Vagina (tissue), 2 donors: ENCODE data around the gene ARSD.
"Not testable (repeated sequence)": the region's sequence is repeated elsewhere in the genome, so short reads cannot be mapped to it uniquely, and the experiment has no call there.

Experiments used
- CTCF ChIP-seq, 3 experiments: fragments of 450-650 bp in 2 of 3; fragments of 200-600 bp in 1 of 3; sonication (generic) in 1 of 3; IDR thresholded peaks; one replicate each; pipeline ENCODE4 v1.5.1; 2017 to 2019; ENCODE audit warnings: antibody characterized with exemption in 3 of 3, mild to moderate bottlenecking in 2 of 3, moderate library complexity in 2 of 3
- POLR2A ChIP-seq, 2 donors: fragments of 450-650 bp; IDR thresholded peaks; one replicate each; pipeline ENCODE4 v1.6.1; 2017; ENCODE audit warnings: antibody characterized with exemption in 2 of 2, mild to moderate bottlenecking in 2 of 2, moderate library complexity in 2 of 2
- POLR2AphosphoS5 ChIP-seq, 2 donors: sonication (generic); formaldehyde crosslinking; IDR thresholded peaks; one replicate each; pipeline ENCODE4 v1.9.0; 2017; ENCODE audit warnings: antibody characterized with exemption in 2 of 2, mild to moderate bottlenecking in 2 of 2, low read depth in 1 of 2; ENCODE audit not compliant: insufficient read depth in 1 of 2

GRCh38 chrX:2937942-2938341 is 8.8 kb upstream of the ARSD start:
- TF ChIP-seq CTCF (IDR thresholded peaks at IDR 0.05); POLR2A (IDR thresholded peaks at IDR 0.05); POLR2AphosphoS5 (IDR thresholded peaks at IDR 0.05; ENCODE audit: insufficient read depth in 1 of 2, low read depth in 1 of 2): not testable (repeated sequence)
